Mesothelial cell of epicardium (in vitro differentiated cells): ENCODE results near the gene DNAJA3. TPM values are rescaled to one million over a fixed set of nuclear protein-coding genes. Genes with fewer than 3 reads are reported as not detected.
A peak's percentile ranks its signal among the peaks of the same experiment; 100 is the strongest.

Experiments used
- DNase-seq, 2 experiments: peaks; one replicate each; pipeline ENCODE4 v3.0.0; 2021; ENCODE audit warnings: low spot score in 2 of 2; ENCODE audit not compliant: unreplicated experiment in 2 of 2
- H3K27ac Mint-ChIP-seq: 2 replicates; pipeline ENCODE4 v1.8.0; 2021; ENCODE audit warnings: mixed read lengths
- H3K27me3 Mint-ChIP-seq: 2 replicates; pipeline ENCODE4 v1.8.0; 2021; ENCODE audit warnings: low read depth, mixed read lengths
- H3K36me3 Mint-ChIP-seq: 2 replicates; pipeline ENCODE4 v1.8.0; 2021; ENCODE audit warnings: mixed read lengths
- H3K4me1 Mint-ChIP-seq: 2 replicates; pipeline ENCODE4 v1.8.0; 2021; ENCODE audit warnings: mixed read lengths
- H3K4me3 Mint-ChIP-seq: 2 replicates; pipeline ENCODE4 v1.8.0; 2021; ENCODE audit warnings: mild to moderate bottlenecking, moderate library complexity, mixed read lengths
- H3K9me3 Mint-ChIP-seq: 2 replicates; pipeline ENCODE4 v1.8.0; 2021; ENCODE audit warnings: mixed read lengths
- CTCF ChIP-seq: fragments of 200-600 bp; sonication (generic); IDR thresholded peaks from one replicate; pipeline ENCODE4 v1.5.0; 2021; ENCODE audit warnings: antibody characterized with exemption; ENCODE audit not compliant: unreplicated experiment
- total RNA-seq: library from RNA; stranded (reverse); gene quantifications from 3 replicates; pipeline ENCODE4 v1.2.1, GENCODE V29; 2021

The DNAJA3 gene
- total RNA-seq, 1 donor from 2014 or later = 35.3 TPM

DNA sequence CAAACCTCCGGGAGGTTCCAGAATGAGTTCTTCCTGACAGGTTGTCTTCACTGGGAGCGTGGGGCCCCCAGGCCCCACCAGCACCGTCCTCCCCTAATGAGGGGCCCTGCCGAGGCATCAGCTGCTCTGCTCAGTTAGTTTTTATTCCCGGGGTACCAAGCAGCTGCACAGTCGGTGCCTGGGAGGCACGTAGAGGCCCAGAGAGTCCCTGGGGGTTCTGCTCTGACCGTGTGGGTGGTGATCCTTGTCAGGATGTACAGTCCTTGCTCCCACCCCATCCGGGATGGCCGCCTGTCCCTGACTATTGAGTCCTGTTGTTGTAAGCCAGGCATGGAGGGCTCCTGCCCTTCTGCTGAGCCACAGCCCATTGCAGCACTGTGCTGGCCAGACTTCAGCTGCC is 30.3 kb downstream of the DNAJA3 start:
- H3K4me1 Mint-ChIP-seq = no peaks in the 10 kb centered on the region
- DNase-seq = no peak
- no peak for TF ChIP-seq CTCF
- no peaks in the 10 kb centered on the region for H3K9me3 Mint-ChIP-seq
- H3K36me3 Mint-ChIP-seq = peaks cover 19% of the 10 kb centered on the region
- H3K27ac Mint-ChIP-seq = no peak overlapping the region
- H3K4me3 Mint-ChIP-seq = no peak overlapping the region
- no peaks in the 10 kb centered on the region for H3K27me3 Mint-ChIP-seq

GRCh38 chr16:4460936-4461249 is 35.2 kb downstream of the DNAJA3 start:
- H3K4me3 Mint-ChIP-seq = no peak overlapping the region
- no peak for DNase-seq
- peaks cover 22% of the 10 kb centered on the region for H3K36me3 Mint-ChIP-seq
- peaks cover 4% of the 10 kb centered on the region for H3K4me1 Mint-ChIP-seq
- TF ChIP-seq CTCF = no peak
- H3K27ac Mint-ChIP-seq = peak overlapping the region; percentile 23
- no peaks in the 10 kb centered on the region for H3K27me3 Mint-ChIP-seq
- H3K9me3 Mint-ChIP-seq = no peaks in the 10 kb centered on the region

- H3K9me3 Mint-ChIP-seq = no peaks in the 10 kb centered on the region
- H3K36me3 Mint-ChIP-seq = peaks cover 27% of the 10 kb centered on the region
- peaks cover 4% of the 10 kb centered on the region for H3K4me1 Mint-ChIP-seq
- H3K27me3 Mint-ChIP-seq = no peaks in the 10 kb centered on the region
- peak overlapping the region; percentile 23 for H3K27ac Mint-ChIP-seq
- H3K4me3 Mint-ChIP-seq = no peak overlapping the region
- TF ChIP-seq CTCF = no peak
- no peak for DNase-seq
Observed at GRCh38 chr16:4461250-4462085, 35.8 kb downstream of the DNAJA3 start.

DNA sequence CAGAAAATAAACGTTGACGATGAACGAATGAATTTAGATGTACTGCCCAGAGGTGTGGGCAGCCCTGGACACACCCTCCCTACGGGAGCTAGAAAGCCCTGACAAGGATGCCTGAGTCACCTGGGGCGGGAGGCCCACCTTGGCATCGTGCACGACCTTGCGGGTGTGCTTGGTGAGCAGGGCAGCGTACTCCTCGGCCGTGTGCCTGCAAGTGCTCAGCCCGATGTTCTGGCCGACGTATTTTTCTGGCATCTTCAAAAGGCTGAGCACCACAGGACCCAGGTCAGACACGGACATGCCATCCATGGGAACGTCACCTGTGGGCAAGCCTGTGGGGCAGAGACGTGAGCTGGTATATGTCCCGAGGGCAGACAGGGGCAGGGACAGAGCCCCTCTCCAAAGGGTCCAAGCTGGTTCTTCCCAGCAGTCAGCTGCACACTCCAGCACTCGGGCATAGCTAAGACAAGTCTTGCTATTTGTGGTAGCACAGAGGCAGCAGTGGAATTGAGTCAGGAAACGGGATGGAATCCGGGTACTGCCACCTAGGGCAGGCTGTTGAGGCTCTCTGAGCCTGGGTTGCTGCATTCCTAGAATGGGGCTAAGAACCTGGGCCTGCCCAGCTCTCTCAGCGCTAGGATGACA is 38.0 kb downstream of the DNAJA3 start:
- H3K9me3 Mint-ChIP-seq = no peaks in the 10 kb centered on the region
- no peaks in the 10 kb centered on the region for H3K27me3 Mint-ChIP-seq
- H3K36me3 Mint-ChIP-seq = peaks cover 32% of the 10 kb centered on the region
- DNase-seq = no peak
- peak overlapping the region; percentile 77 for H3K27ac Mint-ChIP-seq
- H3K4me1 Mint-ChIP-seq = peaks cover 4% of the 10 kb centered on the region
- TF ChIP-seq CTCF = no peak
- no peak overlapping the region for H3K4me3 Mint-ChIP-seq

DNA sequence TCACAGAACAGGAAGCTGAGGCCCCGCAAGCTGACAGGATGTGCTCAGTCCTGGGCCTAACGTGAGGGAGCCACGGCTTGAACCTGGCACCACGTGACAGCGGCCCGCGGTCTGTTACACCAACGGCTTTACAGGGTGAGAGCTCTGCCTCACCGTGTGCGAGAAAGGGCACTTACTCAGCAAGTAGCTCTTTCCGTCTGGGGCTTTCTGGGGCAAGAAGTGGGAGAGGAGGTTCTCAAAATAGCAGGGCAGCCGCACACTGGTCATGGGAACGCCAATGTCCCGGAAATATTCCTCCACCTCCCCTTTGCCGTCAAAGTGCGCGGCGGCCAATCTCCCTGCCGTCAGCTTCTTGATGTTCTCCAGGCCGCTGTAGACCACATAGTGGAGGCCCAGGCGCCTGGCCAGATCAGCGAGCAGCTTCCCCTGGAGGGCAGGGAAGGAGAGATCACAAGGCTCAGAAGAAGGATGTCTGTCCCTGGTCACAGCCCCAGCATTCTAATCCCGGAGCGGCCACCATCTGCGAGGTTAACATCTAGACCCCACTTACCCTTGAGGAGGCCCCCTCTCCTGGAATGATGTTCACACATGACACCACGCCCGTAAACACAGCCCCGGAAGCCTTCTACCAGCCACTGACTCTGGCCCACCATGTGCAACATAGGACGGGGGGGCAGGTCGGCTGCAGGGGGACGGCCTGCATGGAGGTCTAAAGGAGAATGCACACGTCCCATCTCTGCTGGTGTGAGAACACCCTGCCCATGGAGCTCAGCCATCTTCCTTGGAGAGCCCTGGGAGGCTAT is 40.5 kb downstream of the DNAJA3 start:
- no peak for TF ChIP-seq CTCF
- no peak for DNase-seq
- H3K27me3 Mint-ChIP-seq = no peaks in the 10 kb centered on the region
- H3K4me3 Mint-ChIP-seq = no peak overlapping the region
- H3K4me1 Mint-ChIP-seq = peaks cover 4% of the 10 kb centered on the region
- H3K27ac Mint-ChIP-seq = no peak overlapping the region
- no peaks in the 10 kb centered on the region for H3K9me3 Mint-ChIP-seq
- H3K36me3 Mint-ChIP-seq = peaks cover 24% of the 10 kb centered on the region
